Ectodermal cell (in vitro differentiated cells): ENCODE results near the gene SLC7A5.

ENCODE experiments used
- H3K27ac ChIP-seq: 2 replicates; pipeline ENCODE4 v1.7.0; 2013; ENCODE audit warnings: mild to moderate bottlenecking, low read depth, low read length; ENCODE audit not compliant: insufficient read depth, poor library complexity, severe bottlenecking
- H3K27me3 ChIP-seq: 2 replicates; pipeline ENCODE4 v1.7.0; 2013; ENCODE audit warnings: mild to moderate bottlenecking, low read length; ENCODE audit not compliant: insufficient read depth, control insufficient read depth, poor library complexity, severe bottlenecking
- H3K36me3 ChIP-seq: one replicate; pipeline ENCODE4 v1.7.0; 2013; ENCODE audit warnings: low read length; ENCODE audit not compliant: control insufficient read depth, insufficient read depth
- H3K4me1 ChIP-seq: one replicate; pipeline ENCODE4 v1.7.0; 2013; ENCODE audit warnings: low read length; ENCODE audit not compliant: control insufficient read depth, insufficient read depth
- H3K4me3 ChIP-seq: 2 replicates; pipeline ENCODE4 v1.7.0; 2013; ENCODE audit warnings: low read depth, low read length, control low read depth; ENCODE audit not compliant: insufficient read depth
- H3K9me3 ChIP-seq: 2 replicates; pipeline ENCODE4 v1.7.0; 2013; ENCODE audit warnings: mild to moderate bottlenecking, low read length, moderate library complexity; ENCODE audit not compliant: control insufficient read depth
- WGBS, 2 experiments: methylation state at CpG; one replicate each; pipeline ENCODE4 v1.1.7; 2013; ENCODE audit warnings: missing lambda C conversion rate in 2 of 2; 5-methylcytosine and 5-hydroxymethylcytosine counted together

Gene SLC7A5

GRCh38 chr16:87851601-87852000, 17.7 kb downstream of the SLC7A5 start:
- H3K9me3 ChIP-seq = no peaks in the 10 kb centered on the region
- no peak overlapping the region for H3K27ac ChIP-seq
- H3K4me3 ChIP-seq = no peak overlapping the region
- 83 to 86% methylated on average over 21 of the region's 21 CpGs for WGBS, 2 experiments
- no peaks in the 10 kb centered on the region for H3K27me3 ChIP-seq
- peaks cover 34% of the 10 kb centered on the region for H3K4me1 ChIP-seq
- no peaks in the 10 kb centered on the region for H3K36me3 ChIP-seq

GRCh38 chr16:87851141-87851587, 18.1 kb downstream of the SLC7A5 start:
- H3K36me3 ChIP-seq = no peaks in the 10 kb centered on the region
- H3K4me1 ChIP-seq = peaks cover 34% of the 10 kb centered on the region
- 87 to 89% methylated on average over 14 of the region's 14 CpGs for WGBS, 2 experiments
- no peaks in the 10 kb centered on the region for H3K9me3 ChIP-seq
- H3K27ac ChIP-seq = no peak overlapping the region
- no peaks in the 10 kb centered on the region for H3K27me3 ChIP-seq
- no peak overlapping the region for H3K4me3 ChIP-seq

- H3K27ac ChIP-seq = no peak overlapping the region
- H3K4me3 ChIP-seq = no peak overlapping the region
- no peaks in the 10 kb centered on the region for H3K9me3 ChIP-seq
- WGBS, 2 experiments = 71% methylated on average over 25 of the region's 25 CpGs
- no peaks in the 10 kb centered on the region for H3K36me3 ChIP-seq
- peaks cover 37% of the 10 kb centered on the region for H3K4me1 ChIP-seq
- H3K27me3 ChIP-seq = no peaks in the 10 kb centered on the region
Measured at GRCh38 chr16:87850009-87851006, 19.0 kb downstream of the SLC7A5 start.

- WGBS, 2 experiments = 92 to 94% methylated on average over 16 of the region's 16 CpGs
- no peak overlapping the region for H3K27ac ChIP-seq
- H3K4me3 ChIP-seq = no peak overlapping the region
- H3K36me3 ChIP-seq = no peaks in the 10 kb centered on the region
- H3K9me3 ChIP-seq = no peaks in the 10 kb centered on the region
- H3K4me1 ChIP-seq = peaks cover 37% of the 10 kb centered on the region
- H3K27me3 ChIP-seq = no peaks in the 10 kb centered on the region
Measured at GRCh38 chr16:87849419-87850008, 19.8 kb downstream of the SLC7A5 start.

GRCh38 chr16:87848676-87849345, 20.5 kb downstream of the SLC7A5 start:
- peaks cover 37% of the 10 kb centered on the region for H3K4me1 ChIP-seq
- H3K36me3 ChIP-seq = no peaks in the 10 kb centered on the region
- no peak overlapping the region for H3K27ac ChIP-seq
- H3K4me3 ChIP-seq = no peak overlapping the region
- 91 to 92% methylated on average over 18 of the region's 18 CpGs for WGBS, 2 experiments
- no peaks in the 10 kb centered on the region for H3K27me3 ChIP-seq
- no peaks in the 10 kb centered on the region for H3K9me3 ChIP-seq

- Histone ChIP-seq H3K9me3 (no peaks in the 10 kb centered on the region), H3K4me1 (peaks cover 31% of the 10 kb centered on the region), H3K27me3 (no peaks in the 10 kb centered on the region), H3K36me3 (no peaks in the 10 kb centered on the region), H3K27ac (no peak overlapping the region), H3K4me3 (no peak overlapping the region)
- 73 to 74% methylated on average over 28 of the region's 28 CpGs for WGBS, 2 experiments
Measured at GRCh38 chr16:87847785-87848675, 21.3 kb downstream of the SLC7A5 start.

GRCh38 chr16:87847467-87847784, 21.9 kb downstream of the SLC7A5 start:
- H3K36me3 ChIP-seq = no peaks in the 10 kb centered on the region
- H3K27ac ChIP-seq = no peak overlapping the region
- no peaks in the 10 kb centered on the region for H3K27me3 ChIP-seq
- WGBS, 2 experiments = 91 to 96% methylated on average over 8 of the region's 8 CpGs
- H3K9me3 ChIP-seq = no peaks in the 10 kb centered on the region
- no peak overlapping the region for H3K4me3 ChIP-seq
- H3K4me1 ChIP-seq = peaks cover 28% of the 10 kb centered on the region

GRCh38 chr16:87846705-87847466, 22.4 kb downstream of the SLC7A5 start:
- WGBS, 2 experiments = 93 to 94% methylated on average over 25 of the region's 25 CpGs
- Histone ChIP-seq H3K36me3 (no peaks in the 10 kb centered on the region), H3K9me3 (no peaks in the 10 kb centered on the region), H3K27me3 (no peaks in the 10 kb centered on the region), H3K4me1 (peaks cover 25% of the 10 kb centered on the region), H3K4me3 (no peak overlapping the region), H3K27ac (no peak overlapping the region)
